ENCODE results near the gene MANEAL. TPM values are rescaled to one million over a fixed set of nuclear protein-coding genes. Genes with fewer than 3 reads are reported as not detected.

MANEAL gene
- total RNA-seq, 2 experiments from 2014 or later, result 1.7 to 1.8 TPM

DNA sequence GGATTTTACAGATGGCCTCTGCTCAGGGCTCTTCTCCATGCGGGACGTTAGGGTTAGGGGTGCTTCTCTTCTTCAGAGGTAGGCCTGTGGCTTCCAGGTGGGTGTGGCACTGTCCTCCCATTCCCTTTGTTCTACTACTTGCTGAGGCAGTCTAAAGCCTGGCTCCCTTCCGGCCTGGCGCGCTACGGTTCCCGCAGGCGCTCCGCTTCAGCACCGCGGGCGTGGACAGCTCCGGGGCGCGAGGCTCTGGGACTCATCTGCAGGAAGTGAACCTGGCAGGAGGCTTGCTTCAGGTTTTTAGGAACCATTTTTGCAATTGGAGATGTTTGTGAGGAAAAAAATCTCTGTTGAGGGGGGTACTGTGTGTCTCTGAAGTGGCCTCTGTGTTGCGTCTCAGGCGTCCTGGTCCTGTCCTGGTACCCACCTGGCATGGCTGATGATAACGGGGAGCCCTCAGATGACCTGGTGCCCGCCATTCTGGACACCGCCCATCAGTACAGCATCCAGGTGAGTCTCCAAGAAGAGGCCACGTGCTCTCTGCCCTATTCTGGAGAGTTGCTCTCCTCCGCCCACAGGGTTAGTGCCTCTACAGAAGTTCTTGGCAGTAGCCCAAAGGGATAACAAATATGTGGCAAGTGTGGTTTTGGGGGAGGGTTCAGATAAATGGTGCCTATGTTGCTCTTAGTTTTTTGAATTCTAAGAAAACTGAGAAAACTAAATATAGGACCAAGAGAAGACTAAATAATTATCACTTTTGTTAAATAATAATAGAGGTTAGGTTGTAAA is 1.9 kb downstream of the MANEAL start:
- Mint-ChIP-seq H3K4me3 (peak overlapping the region; percentile 53), H3K9me3 (no peaks in the 10 kb centered on the region), H3K27me3 (peaks cover 33% of the 10 kb centered on the region), H3K27ac (no peak overlapping the region), H3K4me1 (peaks cover 13% of the 10 kb centered on the region), H3K36me3 (ENCODE audit: low read depth) (peaks cover 8% of the 10 kb centered on the region)
- DNase-seq, result peak; percentile 57
- ChIA-PET CTCF (no interaction called here), POLR2A (interaction anchor here (1.0 to 2.3 kb wide), 2 partner anchors 10 to 12 kb away, joined by 3 to 10 read pairs; partner anchors contain the start of genes C1orf122 and YRDC)

DNA sequence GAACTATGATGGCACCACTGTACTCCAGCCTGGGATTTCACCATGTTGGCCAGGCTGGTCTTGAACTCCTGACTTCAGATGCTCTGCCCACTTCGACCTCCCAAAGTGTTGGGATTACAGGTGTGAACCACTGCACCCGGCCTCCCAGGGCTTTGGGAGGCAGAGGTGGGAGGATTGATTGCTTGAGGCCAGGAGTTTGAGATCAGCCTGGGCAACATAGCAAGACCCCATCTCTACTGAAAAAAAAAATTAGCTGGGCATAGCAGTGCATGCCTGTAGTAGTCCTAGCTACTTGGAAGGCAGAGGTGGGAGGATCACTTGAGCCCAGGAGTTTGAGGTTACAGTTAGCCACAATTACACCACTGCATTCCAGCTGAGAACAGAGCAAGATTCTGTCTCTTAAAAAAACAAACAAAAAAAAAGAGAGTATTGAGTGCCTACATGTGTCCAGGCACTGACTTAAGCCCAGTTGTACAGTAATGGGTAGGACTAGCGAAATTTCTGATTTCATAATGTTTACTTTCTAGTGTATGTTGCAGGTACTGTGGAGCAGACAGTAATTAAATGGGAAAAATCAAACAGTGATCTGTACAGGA is 4.2 kb downstream of the MANEAL start:
- no peak for DNase-seq
- POLR2A ChIA-PET, result interaction anchor here (0.7 to 1.0 kb wide), 2 partner anchors 10 to 58 kb away, joined by 3 read pairs; partner anchors contain the start of genes C1orf122 and YRDC
- H3K9me3 Mint-ChIP-seq, result no peaks in the 10 kb centered on the region
- H3K4me1 Mint-ChIP-seq, result peaks cover 13% of the 10 kb centered on the region
- CTCF ChIA-PET, result interaction anchor here (1.6 kb wide), 1 partner anchor 11 kb away, joined by 4 read pairs; no protein-coding TSS in a partner anchor
- peaks cover 18% of the 10 kb centered on the region for H3K27me3 Mint-ChIP-seq
- peaks cover 23% of the 10 kb centered on the region for H3K36me3 Mint-ChIP-seq (ENCODE audit: low read depth)
- H3K27ac Mint-ChIP-seq, result no peak overlapping the region
- no peak overlapping the region for H3K4me3 Mint-ChIP-seq

DNA sequence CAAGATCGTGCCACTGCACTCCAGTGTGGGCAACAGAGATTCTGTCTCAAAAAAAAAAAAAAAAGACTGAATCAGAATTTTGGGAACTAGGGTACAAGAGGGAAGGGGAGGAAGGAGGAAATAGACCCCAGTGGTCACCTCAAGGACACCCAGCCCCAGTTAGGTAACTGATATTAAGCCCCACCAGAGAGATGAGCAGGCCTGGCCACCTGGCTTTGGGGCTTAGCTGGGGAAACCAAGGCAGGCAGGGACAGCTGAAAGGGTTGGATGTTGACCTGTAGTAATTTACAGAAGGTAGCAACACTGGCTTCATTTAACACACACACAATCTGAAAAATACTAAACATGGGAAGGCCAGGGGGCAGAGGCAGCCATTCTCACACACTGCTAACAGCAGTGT is 8.8 kb downstream of the MANEAL start:
- POLR2A ChIA-PET, result no interaction called here
- H3K9me3 Mint-ChIP-seq, result no peaks in the 10 kb centered on the region
- no peaks in the 10 kb centered on the region for H3K27me3 Mint-ChIP-seq
- CTCF ChIA-PET, result no interaction called here
- peaks cover 19% of the 10 kb centered on the region for H3K4me1 Mint-ChIP-seq
- H3K4me3 Mint-ChIP-seq, result no peak overlapping the region
- DNase-seq, result no peak
- peaks cover 57% of the 10 kb centered on the region for H3K36me3 Mint-ChIP-seq (ENCODE audit: low read depth)
- H3K27ac Mint-ChIP-seq, result no peak overlapping the region

- H3K36me3 Mint-ChIP-seq (ENCODE audit: low read depth), result peaks cover 48% of the 10 kb centered on the region
- peak overlapping the region; percentile 86 for H3K4me3 Mint-ChIP-seq
- no peaks in the 10 kb centered on the region for H3K27me3 Mint-ChIP-seq
- H3K27ac Mint-ChIP-seq, result peak overlapping the region; percentile 81
- ChIA-PET CTCF (interaction anchor here (1.1 to 3.0 kb wide), 3 partner anchors 52 to 214 kb away, joined by 4 to 28 read pairs (median 6); partner anchors contain the start of gene MTF1), POLR2A (interaction anchor here (0.8 to 3.2 kb wide), 20 partner anchors 10 to 334 kb away, joined by 3 to 43 read pairs (median 6); partner anchors contain the start of genes CDCA8, MANEAL, MTF1 and SF3A3)
- no peaks in the 10 kb centered on the region for H3K9me3 Mint-ChIP-seq
- DNase-seq, result no peak
- peaks cover 40% of the 10 kb centered on the region for H3K4me1 Mint-ChIP-seq
Observed at GRCh38 chr1:37807220-37807554, 13.5 kb downstream of the MANEAL start.

DNA sequence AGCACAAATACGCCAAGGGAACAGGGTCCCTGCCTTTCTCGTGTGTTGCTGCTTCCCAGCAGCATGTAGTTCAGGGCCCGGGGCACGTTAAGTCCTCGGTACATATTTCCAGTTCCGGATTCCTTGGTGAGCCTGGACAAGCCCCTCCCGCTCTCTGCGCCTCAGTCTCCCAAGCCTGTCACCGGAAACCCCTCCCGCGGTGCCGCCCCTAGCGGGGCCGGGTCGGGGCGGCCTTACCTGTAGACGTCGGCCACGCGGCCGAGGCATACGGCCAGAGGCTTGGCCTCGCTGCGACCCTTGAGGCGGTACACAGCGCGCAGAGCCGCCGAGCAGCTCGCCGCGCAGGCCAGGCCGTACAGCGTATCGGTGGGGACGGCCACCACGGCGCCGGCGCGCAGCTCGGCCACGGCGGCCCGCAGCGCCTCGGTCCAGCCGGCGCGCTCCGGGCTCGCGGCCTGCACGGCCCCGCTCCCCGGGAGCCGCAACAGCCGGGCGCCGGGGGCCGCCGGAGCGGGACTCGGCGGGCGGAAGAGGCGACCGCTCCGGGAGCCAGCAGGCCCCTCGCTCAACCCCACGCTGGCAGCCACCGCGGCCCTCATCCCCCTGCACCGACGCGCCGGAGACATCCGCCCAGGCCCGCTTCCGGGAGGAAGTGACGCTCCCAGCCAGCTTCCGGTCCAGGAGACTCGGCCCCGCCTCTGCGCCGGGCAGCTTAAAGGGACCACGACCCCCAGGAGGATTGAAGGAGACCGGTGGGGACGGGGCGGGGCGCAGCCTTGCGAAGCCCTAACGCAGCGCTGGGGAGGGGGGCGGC is 14.1 kb downstream of the MANEAL start, which contains the start of the genes C1orf122 and YRDC:
TSS of gene C1orf122 (plus strand) at position 236 of the 814 bp plus-strand sequence. CDS start 615 bp downstream, outside the sequence.
TSS of gene YRDC (minus strand) at position 654 of the 814 bp plus-strand sequence. CDS start at position 626, 28 bp downstream.
- CTCF ChIA-PET, result interaction anchor here (0.7 to 3.0 kb wide), 6 partner anchors 9 to 213 kb away, joined by 3 to 28 read pairs (median 4); partner anchors contain the start of gene MTF1
- Mint-ChIP-seq H3K36me3 (ENCODE audit: low read depth) (peaks cover 42% of the 10 kb centered on the region), H3K9me3 (no peaks in the 10 kb centered on the region), H3K4me3 (peak within 1 kb of the TSS; percentile 98), H3K27ac (peak within 1 kb of the TSS; percentile 93), H3K4me1 (peaks cover 40% of the 10 kb centered on the region), H3K27me3 (no peaks in the 10 kb centered on the region)
- POLR2A ChIA-PET, result interaction anchor here (1.0 to 3.2 kb wide), 22 partner anchors 9 to 334 kb away, joined by 3 to 43 read pairs (median 5); partner anchors contain the start of genes CDCA8, MANEAL, MTF1 and SF3A3
- peak; percentile 94 for DNase-seq

DNA sequence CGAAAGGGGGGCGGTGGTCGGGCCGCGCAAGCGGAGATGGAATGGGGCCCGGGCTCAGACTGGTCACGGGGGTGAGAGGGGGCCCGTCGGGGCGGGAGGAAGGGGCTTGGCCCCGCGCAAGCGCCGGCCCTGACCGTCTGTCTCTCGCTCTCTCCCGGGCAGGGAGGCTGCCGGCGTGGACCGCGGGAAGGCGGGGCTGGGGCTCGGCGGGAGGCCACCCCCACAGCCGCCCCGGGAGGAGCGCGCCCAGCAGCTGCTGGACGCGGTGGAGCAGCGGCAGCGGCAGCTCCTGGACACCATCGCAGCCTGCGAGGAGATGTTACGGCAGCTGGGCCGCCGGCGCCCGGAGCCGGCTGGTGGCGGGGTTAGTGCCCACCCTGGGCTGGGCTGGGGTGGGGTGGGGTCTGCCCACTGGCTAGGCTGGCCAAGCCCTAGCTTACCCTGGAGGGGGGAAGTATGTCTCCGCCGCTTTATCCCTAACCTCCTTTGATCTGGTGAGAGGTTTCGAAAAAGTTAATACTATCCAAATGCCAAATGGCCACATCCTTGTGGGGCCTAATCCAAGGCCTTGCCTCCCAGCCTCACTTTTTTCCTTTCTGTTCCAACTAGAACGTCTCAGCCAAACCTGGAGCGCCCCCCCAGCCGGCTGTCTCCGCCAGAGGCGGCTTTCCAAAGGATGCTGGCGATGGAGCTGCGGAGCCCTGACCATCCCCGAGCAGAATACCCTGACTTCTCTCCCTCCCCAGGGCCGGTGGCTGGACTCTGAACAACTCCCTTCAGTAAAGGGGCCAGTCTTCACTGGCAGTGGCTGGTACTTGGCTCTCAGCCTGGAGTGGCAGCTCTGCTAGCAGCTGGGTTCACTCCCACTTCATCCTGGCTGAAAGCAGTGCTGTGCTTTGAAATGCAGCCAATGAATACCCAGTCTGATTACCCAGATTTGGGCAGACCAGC is 15.0 kb downstream of the MANEAL start:
- peaks cover 40% of the 10 kb centered on the region for H3K36me3 Mint-ChIP-seq (ENCODE audit: low read depth)
- ChIA-PET POLR2A (interaction anchor here (1.1 to 3.2 kb wide), 20 partner anchors 9 to 335 kb away, joined by 3 to 43 read pairs (median 6); partner anchors contain the start of genes CDCA8, MANEAL and MTF1), CTCF (interaction anchor here (0.7 to 3.0 kb wide), 6 partner anchors 8 to 182 kb away, joined by 3 to 28 read pairs (median 4); partner anchors contain the start of gene MTF1)
- peaks cover 40% of the 10 kb centered on the region for H3K4me1 Mint-ChIP-seq
- H3K4me3 Mint-ChIP-seq, result peak overlapping the region; percentile 98
- DNase-seq, result no peak
- H3K9me3 Mint-ChIP-seq, result no peaks in the 10 kb centered on the region
- peak overlapping the region; percentile 93 for H3K27ac Mint-ChIP-seq
- H3K27me3 Mint-ChIP-seq, result no peaks in the 10 kb centered on the region

DNA sequence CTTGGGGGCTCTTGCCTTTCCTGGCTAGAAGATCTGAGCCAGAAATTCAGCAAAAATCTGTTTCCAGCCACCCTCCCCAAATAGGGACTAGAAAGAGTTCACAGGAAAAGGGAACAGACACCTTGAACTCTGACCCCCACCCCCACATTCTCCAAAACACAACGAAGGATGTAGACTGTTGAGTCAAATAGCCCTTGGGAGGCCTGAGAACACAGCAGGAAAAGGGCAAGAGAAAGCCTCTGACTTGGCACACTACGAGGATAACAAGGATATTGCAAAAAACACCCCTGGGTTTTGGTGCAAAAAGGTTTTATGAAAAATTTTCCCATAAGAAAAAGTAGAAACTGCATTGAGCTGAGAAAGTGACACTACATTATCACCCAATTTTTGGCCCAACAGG is 16.3 kb downstream of the MANEAL start:
- Mint-ChIP-seq H3K27ac (no peak overlapping the region), H3K4me1 (peaks cover 40% of the 10 kb centered on the region), H3K4me3 (no peak overlapping the region), H3K27me3 (no peaks in the 10 kb centered on the region), H3K36me3 (ENCODE audit: low read depth) (peaks cover 30% of the 10 kb centered on the region), H3K9me3 (no peaks in the 10 kb centered on the region)
- CTCF ChIA-PET, result no interaction called here
- DNase-seq, result no peak
- POLR2A ChIA-PET, result interaction anchor here (0.6 to 1.1 kb wide), 2 partner anchors 13 to 49 kb away, joined by 3 read pairs; partner anchors contain the start of gene MTF1

DNA sequence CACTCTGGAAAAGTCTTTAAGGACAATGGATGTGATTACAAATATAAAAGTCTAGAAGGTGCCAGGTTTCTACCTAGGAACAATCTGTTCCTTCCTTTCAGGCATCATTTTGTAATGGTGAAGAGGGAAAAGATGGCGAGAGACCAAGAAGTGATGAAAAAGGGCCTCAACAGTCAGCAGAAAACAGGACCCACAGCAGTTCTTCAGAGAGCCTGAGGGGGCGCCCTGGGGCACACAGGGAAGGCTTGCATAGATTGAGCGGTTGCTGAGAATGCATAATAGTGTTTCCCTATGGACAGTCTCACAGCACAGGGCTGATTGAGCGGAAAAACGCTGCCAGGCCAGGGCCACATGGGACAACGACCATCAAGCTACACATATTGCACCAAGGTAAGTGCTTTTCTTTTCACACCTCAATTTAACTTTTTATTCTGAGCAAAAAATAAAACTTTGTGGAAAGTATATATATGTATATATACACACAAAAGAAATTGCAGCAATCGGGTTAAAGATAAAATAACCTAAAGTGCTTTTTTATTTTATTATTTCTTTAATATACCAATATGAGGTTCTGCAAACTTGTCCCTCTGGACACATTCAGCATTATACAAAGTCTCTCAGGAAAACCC is 17.5 kb downstream of the MANEAL start:
- ChIA-PET POLR2A (interaction anchor here (1.4 kb wide), 1 partner anchor 121 kb away, joined by 3 read pairs; a partner anchor contains a TSS), CTCF (interaction anchor here (0.6 kb wide), 1 partner anchor 12 kb away, joined by 3 read pairs; no protein-coding TSS in a partner anchor)
- peak overlapping the region; percentile 27 for H3K27ac Mint-ChIP-seq
- H3K27me3 Mint-ChIP-seq, result no peaks in the 10 kb centered on the region
- peaks cover 27% of the 10 kb centered on the region for H3K36me3 Mint-ChIP-seq (ENCODE audit: low read depth)
- no peak overlapping the region for H3K4me3 Mint-ChIP-seq
- no peaks in the 10 kb centered on the region for H3K9me3 Mint-ChIP-seq
- peak; percentile 68 for DNase-seq
- H3K4me1 Mint-ChIP-seq, result peaks cover 31% of the 10 kb centered on the region

DNA sequence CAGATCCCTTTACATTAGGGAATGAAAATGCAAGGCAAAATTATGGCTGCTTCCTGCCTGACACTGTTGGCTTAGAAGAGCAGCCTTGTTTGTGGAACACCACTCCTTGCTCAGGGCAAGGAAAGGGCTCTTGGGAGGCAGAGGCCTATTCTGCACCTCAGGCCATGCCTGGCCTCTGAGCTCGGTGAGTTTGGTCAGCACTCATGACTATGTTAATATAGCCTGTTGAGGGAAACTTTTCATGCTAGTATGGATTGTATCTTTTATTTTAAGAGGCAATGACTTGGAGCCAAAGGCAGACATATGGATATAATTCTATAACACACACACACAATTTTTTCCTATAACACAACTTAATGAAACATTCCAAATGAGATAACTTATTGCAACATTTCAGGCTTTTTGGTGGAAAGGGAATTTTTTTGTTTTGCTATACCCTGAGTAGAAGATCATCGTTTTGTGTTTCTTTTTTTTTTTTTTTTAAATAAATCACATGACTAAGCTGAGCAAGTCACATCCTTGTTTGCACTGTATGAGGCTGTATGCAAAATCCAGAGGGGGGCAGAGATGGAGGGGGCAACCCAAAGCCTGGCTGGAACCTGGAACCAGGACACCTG is 20.0 kb downstream of the MANEAL start:
- Mint-ChIP-seq H3K27ac (no peak overlapping the region), H3K4me1 (peaks cover 18% of the 10 kb centered on the region), H3K4me3 (no peak overlapping the region), H3K27me3 (no peaks in the 10 kb centered on the region), H3K9me3 (no peaks in the 10 kb centered on the region), H3K36me3 (ENCODE audit: low read depth) (peaks cover 27% of the 10 kb centered on the region)
- ChIA-PET POLR2A (no interaction called here), CTCF (no interaction called here)
- no peak for DNase-seq

GRCh38 chr1:37814252-37814651 is 20.6 kb downstream of the MANEAL start:
- POLR2A ChIA-PET, result no interaction called here
- H3K4me1 Mint-ChIP-seq, result peaks cover 12% of the 10 kb centered on the region
- no peak for DNase-seq
- no peak overlapping the region for H3K27ac Mint-ChIP-seq
- H3K4me3 Mint-ChIP-seq, result no peak overlapping the region
- peaks cover 27% of the 10 kb centered on the region for H3K36me3 Mint-ChIP-seq (ENCODE audit: low read depth)
- H3K9me3 Mint-ChIP-seq, result no peaks in the 10 kb centered on the region
- CTCF ChIA-PET, result no interaction called here
- no peaks in the 10 kb centered on the region for H3K27me3 Mint-ChIP-seq

- Mint-ChIP-seq H3K36me3 (ENCODE audit: low read depth) (peaks cover 38% of the 10 kb centered on the region), H3K27ac (no peak overlapping the region)
- POLR2A ChIA-PET, result interaction anchor here (0.8 to 1.2 kb wide), 3 partner anchors 10 to 110 kb away, joined by 3 read pairs; partner anchors contain the start of genes C1orf122, MTF1 and YRDC
Observed at GRCh38 chr1:37817481-37817880, 23.8 kb downstream of the MANEAL start.

More at GRCh38 chr1:37817481-37817880, 23.8 kb downstream of the MANEAL start:
- no peaks in the 10 kb centered on the region for H3K9me3 Mint-ChIP-seq
- peaks cover 3% of the 10 kb centered on the region for H3K4me1 Mint-ChIP-seq
- H3K27me3 Mint-ChIP-seq, result no peaks in the 10 kb centered on the region
- DNase-seq, result no peak
- H3K4me3 Mint-ChIP-seq, result no peak overlapping the region
- CTCF ChIA-PET, result interaction anchor here (1.2 to 1.8 kb wide), 2 partner anchors 9 to 42 kb away, joined by 3 to 7 read pairs; partner anchors contain the start of genes C1orf122, MTF1 and YRDC
